GM12892 (cell line): Measurements from ENCODE around the gene ZNF561.

Source experiments
- POLR2A ChIP-seq: IDR thresholded peaks from 2 replicates; pipeline ENCODE4 v1.6.1; 2011; ENCODE audit warnings: low read depth, low read length, control low read depth
- POLR2AphosphoS5 ChIP-seq: IDR thresholded peaks from 2 replicates; pipeline ENCODE4 v1.6.1; 2011; ENCODE audit warnings: low read depth, low read length, control low read depth
- TAF1 ChIP-seq: IDR thresholded peaks from 2 replicates; pipeline ENCODE4 v1.6.1; 2011; ENCODE audit warnings: low read depth, mild to moderate bottlenecking, control low read depth, low read length, borderline replicate concordance

DNA sequence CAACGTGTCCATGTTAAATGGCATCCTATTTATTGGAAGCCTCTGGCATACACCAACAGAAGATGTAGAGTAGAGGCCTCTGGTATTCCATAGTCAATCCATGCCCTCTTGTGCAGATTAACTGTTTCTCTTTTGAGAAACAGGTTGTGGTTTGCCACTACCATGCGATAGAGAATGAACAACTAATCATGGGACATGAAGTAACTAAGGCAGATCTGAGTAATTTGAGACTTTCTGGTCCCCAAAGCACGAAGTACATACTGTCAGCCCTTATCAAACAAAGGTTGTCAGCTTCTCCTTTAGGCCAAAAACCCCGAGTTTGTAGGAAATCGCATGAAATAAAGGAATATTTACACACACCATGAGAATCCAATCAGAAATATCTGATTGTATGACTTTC lies 40.3 kb downstream of the ZNF561 start:
- TF ChIP-seq POLR2A = no peak
- TF ChIP-seq TAF1 = no peak
- no peak for TF ChIP-seq POLR2AphosphoS5
